ENCODE measurements around the gene EFL1.

- no peak for TF ChIP-seq CTCF (IDR thresholded peaks at IDR 0.05)
- TF ChIP-seq POLR2A (IDR thresholded peaks at IDR 0.05), result no peak
Measured at GRCh38 chr15:82081914-82082762, 180.4 kb downstream of the EFL1 start.

All from heart left ventricle (tissue), 13 donors.